CD4-positive, alpha-beta T cell treated with Interleukin-15 for 1 hour (primary cell): ENCODE data around the gene TMEM89.

ENCODE experiments used
- DNase-seq: peaks from one replicate; pipeline ENCODE4 v3.0.0-alpha.2; 2020

The TMEM89 gene

GRCh38 chr3:48585411-48585810 is 36.2 kb downstream of the TMEM89 start:
- DNase-seq = no peak

DNA sequence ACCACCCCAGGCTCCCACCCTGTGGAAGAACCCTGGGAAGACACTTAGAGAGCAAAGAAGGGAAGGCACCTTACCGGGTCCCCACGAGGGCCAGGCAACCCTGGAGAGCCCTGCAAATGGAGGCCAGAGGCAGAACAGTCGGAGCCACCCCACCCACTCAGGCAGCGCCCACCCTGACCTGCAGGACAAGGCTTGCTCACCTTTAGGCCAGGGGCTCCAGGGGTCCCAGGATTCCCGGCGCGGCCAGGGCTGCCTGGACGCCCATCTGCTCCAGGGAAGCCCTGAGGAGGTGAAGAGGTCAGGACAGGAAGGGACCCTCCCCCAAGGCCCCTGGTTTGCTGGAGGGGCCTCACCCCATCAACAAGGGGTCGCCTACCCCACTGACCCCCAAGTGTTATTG is 36.7 kb downstream of the TMEM89 start:
- DNase-seq = no peak

DNA sequence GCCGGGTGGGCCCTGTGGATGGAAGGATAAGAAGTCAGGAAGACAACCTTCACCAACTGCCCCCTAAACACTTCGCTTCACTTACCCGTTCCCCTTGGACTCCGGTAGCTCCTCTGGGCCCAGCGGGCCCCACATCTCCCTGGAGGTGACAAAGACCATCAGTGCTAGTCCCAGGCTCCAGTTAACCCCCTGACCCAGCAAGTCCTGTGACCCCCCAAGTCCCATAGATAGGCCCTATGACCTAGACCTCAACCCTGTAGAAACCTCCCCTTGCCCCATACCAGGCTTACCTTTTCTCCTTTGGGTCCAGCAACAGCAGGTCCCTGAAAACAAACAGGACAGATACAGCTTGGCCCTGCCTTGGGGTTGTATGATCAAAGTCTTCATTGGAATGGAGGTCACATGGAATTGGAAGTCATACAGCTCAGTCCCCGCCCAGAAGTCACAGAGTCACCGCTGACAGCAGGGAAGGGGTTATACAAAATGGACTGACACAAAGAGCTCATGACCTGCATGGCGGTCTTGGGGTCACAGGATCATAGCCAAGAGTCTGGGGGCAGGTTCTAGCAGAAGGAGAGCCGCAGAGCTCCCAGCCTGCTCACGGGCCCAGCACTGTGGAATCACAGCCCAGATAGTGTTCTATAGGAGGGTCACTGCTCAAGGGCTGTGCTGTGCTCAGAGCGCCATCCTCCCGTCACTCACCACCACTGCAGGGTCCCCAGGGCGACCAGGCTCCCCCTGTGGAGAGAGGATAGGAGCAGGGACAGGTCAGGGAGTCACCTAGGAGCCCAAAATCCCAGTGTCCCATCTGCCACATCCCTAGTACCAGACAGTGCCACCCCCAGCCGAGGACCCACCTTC is 39.7 kb downstream of the TMEM89 start:
- DNase-seq = no peak

DNA sequence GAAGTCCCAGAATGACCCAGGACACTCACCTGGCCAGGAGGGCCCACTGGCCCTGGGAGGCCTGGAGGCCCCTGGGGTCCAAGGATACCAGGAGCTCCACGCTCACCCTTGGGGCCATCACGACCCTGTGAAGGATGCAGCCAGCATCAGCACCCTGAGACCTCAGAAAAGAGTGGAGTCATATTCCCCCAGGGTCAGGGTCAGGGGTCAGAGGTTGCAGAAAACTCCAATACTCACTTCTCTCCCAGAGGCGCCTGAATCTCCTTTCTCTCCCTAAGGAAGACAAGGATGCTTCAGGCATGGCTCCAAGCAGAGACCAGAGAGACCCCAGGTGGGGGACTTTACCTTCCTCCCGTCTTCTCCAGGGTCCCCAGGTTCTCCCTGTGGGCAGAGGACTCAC is 44.9 kb downstream of the TMEM89 start:
- no peak for DNase-seq

- no peak for DNase-seq
Observed at GRCh38 chr3:48575366-48575765, 46.2 kb downstream of the TMEM89 start.

GRCh38 chr3:48573973-48574585 is 47.5 kb downstream of the TMEM89 start:
- DNase-seq = no peak

- DNase-seq = no peak
Observed at GRCh38 chr3:48572517-48572916, 49.1 kb downstream of the TMEM89 start.

DNA sequence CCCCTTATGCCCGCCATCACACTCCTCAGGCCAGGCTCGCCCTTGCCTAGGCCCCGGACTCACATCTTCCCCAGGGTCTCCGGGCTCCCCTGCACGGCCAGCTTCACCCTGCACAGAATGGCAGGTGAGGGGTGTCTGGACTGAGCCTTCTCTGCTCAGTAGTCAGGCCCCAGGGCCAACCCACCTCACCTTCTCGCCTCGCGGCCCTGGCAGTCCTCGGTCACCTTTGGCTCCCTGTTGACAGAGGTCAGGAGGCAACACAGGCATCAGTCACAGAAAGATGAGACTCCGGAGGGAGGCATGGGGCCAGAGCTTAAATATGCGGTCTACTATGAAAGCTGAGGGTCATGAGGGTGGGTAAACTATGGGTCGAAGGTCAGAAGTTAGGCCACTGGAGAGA is 49.6 kb downstream of the TMEM89 start:
- DNase-seq = no peak
